GM12878 (cell line): ENCODE measurements around the gene CCR5AS.

ENCODE experiments used
- ATAC-seq: fragments of 200-7000 bp; cut with Tn5 transposase; 3 replicates; pipeline ENCODE4 v1.9.1; 2020; ENCODE audit warnings: mild to moderate bottlenecking, moderate library complexity
- BruUV-seq: library from RNA; stranded (reverse); fragments of 400-500 nt; replicated peaks from 2 replicates; lab custom pipeline; 2021; lab: Mats Ljungman, UMichigan
- CTCF ChIA-PET: fragments of 300-600 bp; sonication (Branson Sonifier 250); formaldehyde crosslinking; extraction: SDS; loops from one replicate; lab custom pipeline; 2021; ENCODE audit warnings: inconsistent platforms; lab: Yijun Ruan, JAX
- POLR2A ChIA-PET: fragments of 350-600 bp; formaldehyde crosslinking; extraction: SDS; loops from one replicate; lab custom pipeline; 2021; ENCODE audit warnings: inconsistent platforms; lab: Charles Lee
- RAD21 ChIA-PET: fragments of 300-600 bp; sonication (Branson Sonifier 250); formaldehyde crosslinking; loops from one replicate; lab custom pipeline; 2023; ENCODE audit warnings: antibody characterized with exemption; ENCODE audit not compliant: unreplicated experiment; lab: Charles Lee
- SMC1A ChIA-PET: fragments of 300-600 bp; sonication (Branson Sonifier 250); formaldehyde crosslinking; loops from one replicate; lab custom pipeline; 2023; ENCODE audit not compliant: unreplicated experiment, uncharacterized antibody; lab: Charles Lee
- DNase-seq: peaks from one replicate; pipeline ENCODE4 v3.0.0-alpha.2; 2011; ENCODE audit warnings: low read depth, low spot score
- FAIRE-seq: peaks from 3 replicates; lab custom pipeline; 2011; peaks lifted over from hg19 to GRCh38; lab: Jason Lieb, UNC
- H2AFZ ChIP-seq: 2 replicates; pipeline ENCODE4 v1.6.0; 2011; ENCODE audit warnings: low read depth, low read length, control low read depth; ENCODE audit not compliant: control insufficient read depth
- H3K27ac ChIP-seq: 2 replicates; pipeline ENCODE4 v1.5.1; 2011; ENCODE audit warnings: control low read depth; ENCODE audit not compliant: control insufficient read depth, insufficient read depth
- H3K27me3 ChIP-seq, 2 experiments: replicated peaks in 1 of 2; 2 replicates each; pipeline versions ENCODE4 v1.6.0 to v1.6.1; 2011; ENCODE audit warnings: low read length in 1 of 2; ENCODE audit not compliant: control insufficient read depth in 2 of 2, insufficient read depth in 2 of 2
- H3K36me3 ChIP-seq, 2 experiments: 2 replicates each; pipeline ENCODE4 v1.5.1; 2011; ENCODE audit warnings: low read length in 1 of 2; ENCODE audit not compliant: control insufficient read depth in 2 of 2, insufficient read depth in 2 of 2
- H3K4me1 ChIP-seq: 2 replicates; pipeline ENCODE4 v1.6.1; 2011; ENCODE audit warnings: mild to moderate bottlenecking, low read length, moderate library complexity, mixed read lengths; ENCODE audit not compliant: control insufficient read depth, insufficient read depth
- H3K4me2 ChIP-seq: 2 replicates; pipeline ENCODE4 v1.6.0; 2011; ENCODE audit warnings: control low read depth; ENCODE audit not compliant: control insufficient read depth, insufficient read depth
- H3K4me3 ChIP-seq: fragments of 200-600 bp; sonication (generic); 2 replicates; pipeline ENCODE4 v1.5.1; 2016
- H3K79me2 ChIP-seq: 2 replicates; pipeline ENCODE4 v1.6.0; 2011; ENCODE audit warnings: low read length; ENCODE audit not compliant: control insufficient read depth, insufficient read depth
- H3K9ac ChIP-seq: 2 replicates; pipeline ENCODE4 v1.8.0; 2011; ENCODE audit warnings: low read length, control low read depth, mixed read lengths; ENCODE audit not compliant: control insufficient read depth, insufficient read depth
- H3K9me3 ChIP-seq: replicated peaks from 3 replicates; pipeline ENCODE4 v1.5.1; 2011; ENCODE audit warnings: mild to moderate bottlenecking, low read length; ENCODE audit not compliant: control insufficient read depth, insufficient read depth
- H4K20me1 ChIP-seq: 2 replicates; pipeline ENCODE4 v1.6.0; 2011; ENCODE audit not compliant: control insufficient read depth, insufficient read depth
- CHD2 ChIP-seq: IDR thresholded peaks from 2 replicates; pipeline ENCODE4 v1.6.1; 2011; ENCODE audit warnings: low read depth, low read length, improper control_type of control experiment, borderline replicate concordance
- ELK1 ChIP-seq: IDR thresholded peaks from 2 replicates; pipeline ENCODE4 v1.6.1; 2012; ENCODE audit warnings: low read depth, low read length, improper control_type of control experiment
- FOXK2 ChIP-seq: fragments of 450-650 bp; IDR thresholded peaks from 2 replicates; pipeline ENCODE4 v1.6.1; 2017; ENCODE audit warnings: mild to moderate bottlenecking, moderate library complexity
- GABPA ChIP-seq: IDR thresholded peaks from 2 replicates; pipeline ENCODE4 v1.6.1; 2014; ENCODE audit warnings: antibody characterized with exemption, low read depth, mild to moderate bottlenecking, inconsistent platforms
- JUNB ChIP-seq: IDR thresholded peaks from 2 replicates; pipeline ENCODE4 v1.6.1; 2016; ENCODE audit warnings: antibody characterized with exemption, mild to moderate bottlenecking
- MEF2A ChIP-seq: IDR thresholded peaks from 2 replicates; pipeline ENCODE4 v1.6.1; 2011; ENCODE audit warnings: low read depth, mild to moderate bottlenecking, low read length, moderate library complexity; ENCODE audit not compliant: insufficient read depth
- NFIC ChIP-seq: IDR thresholded peaks from 2 replicates; pipeline ENCODE4 v1.6.1; 2012; ENCODE audit warnings: low read depth, mild to moderate bottlenecking, inconsistent platforms, low read length, moderate library complexity
- POLR2A ChIP-seq: IDR thresholded peaks from 2 replicates; pipeline ENCODE4 v1.6.1; 2011; ENCODE audit warnings: low read depth, mild to moderate bottlenecking, low read length
- PRDM15 ChIP-seq: fragments of 450-650 bp; formaldehyde crosslinking; IDR thresholded peaks from 2 replicates; pipeline ENCODE4 v1.4.0; 2020; ENCODE audit warnings: mild to moderate bottlenecking, moderate library complexity
- RFX5 ChIP-seq: IDR thresholded peaks from 2 replicates; pipeline ENCODE4 v1.6.1; 2011; ENCODE audit warnings: low read depth, low read length, improper control_type of control experiment
- RUNX3 ChIP-seq: IDR thresholded peaks from 2 replicates; pipeline ENCODE4 v1.6.1; 2012; ENCODE audit warnings: low read length, inconsistent platforms
- SMARCA5 ChIP-seq: fragments of 450-650 bp; IDR thresholded peaks from 2 replicates; pipeline ENCODE4 v1.6.1; 2017; ENCODE audit warnings: mild to moderate bottlenecking
- ZNF384 ChIP-seq: IDR thresholded peaks from 2 replicates; pipeline ENCODE4 v1.6.1; 2012; ENCODE audit warnings: low read depth, mild to moderate bottlenecking, low read length, improper control_type of control experiment, borderline replicate concordance
- WGBS: methylation state at CpG from one replicate; pipeline ENCODE4 v1.1.6; 2016; ENCODE audit warnings: low lambda C conversion rate; ENCODE audit not compliant: insufficient replicate concordance, insufficient coverage; ENCODE audit errors: missing lambda C conversion rate; 5-methylcytosine and 5-hydroxymethylcytosine counted together
- in situ Hi-C: fragments of 300-500 bp; cut with MboI; formaldehyde crosslinking; loops from 9 replicates; pipeline ENCODE4 v1.14.3; 2018; ENCODE audit warnings: mixed read lengths
- intact Hi-C: fragments of 100-400 bp; cut with micrococcal nuclease; formaldehyde crosslinking; loops from one replicate; pipeline ENCODE4 v1.14.2; 2022; ENCODE audit not compliant: unreplicated experiment
- TF ChIP-seq, protein P1 (sequence below): fragments of 450-650 bp; IDR thresholded peaks from 2 replicates; pipeline ENCODE4 v1.6.1; 2014; ENCODE audit warnings: mild to moderate bottlenecking
- TF ChIP-seq, protein P2 (sequence below): fragments of 450-650 bp; IDR thresholded peaks from 2 replicates; pipeline ENCODE4 v1.6.1; 2016; ENCODE audit warnings: mild to moderate bottlenecking

CCR5AS gene

DNA sequence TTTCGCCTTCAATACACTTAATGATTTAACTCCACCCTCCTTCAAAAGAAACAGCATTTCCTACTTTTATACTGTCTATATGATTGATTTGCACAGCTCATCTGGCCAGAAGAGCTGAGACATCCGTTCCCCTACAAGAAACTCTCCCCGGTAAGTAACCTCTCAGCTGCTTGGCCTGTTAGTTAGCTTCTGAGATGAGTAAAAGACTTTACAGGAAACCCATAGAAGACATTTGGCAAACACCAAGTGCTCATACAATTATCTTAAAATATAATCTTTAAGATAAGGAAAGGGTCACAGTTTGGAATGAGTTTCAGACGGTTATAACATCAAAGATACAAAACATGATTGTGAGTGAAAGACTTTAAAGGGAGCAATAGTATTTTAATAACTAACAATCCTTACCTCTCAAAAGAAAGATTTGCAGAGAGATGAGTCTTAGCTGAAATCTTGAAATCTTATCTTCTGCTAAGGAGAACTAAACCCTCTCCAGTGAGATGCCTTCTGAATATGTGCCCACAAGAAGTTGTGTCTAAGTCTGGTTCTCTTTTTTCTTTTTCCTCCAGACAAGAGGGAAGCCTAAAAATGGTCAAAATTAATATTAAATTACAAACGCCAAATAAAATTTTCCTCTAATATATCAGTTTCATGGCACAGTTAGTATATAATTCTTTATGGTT is 35.9 kb downstream of the CCR5AS start, which contains the start of gene CCR5:
Gene CCR5 (plus strand): TSS at position 108 of the 680 bp plus-strand sequence. CDS start 1,957 bp downstream, outside the sequence.
- ChIA-PET CTCF (interaction anchor here (0.7 to 21.1 kb wide), 30 partner anchors 10 to 434 kb away, joined by 3 to 714 read pairs (median 7); partner anchors contain the start of genes CCR1 and CCR3), RAD21 (interaction anchor here (0.6 to 13.5 kb wide), 24 partner anchors 10 to 487 kb away, joined by 3 to 421 read pairs (median 12); partner anchors contain the start of genes CCR1 and CCR2), POLR2A (interaction anchor here (0.6 to 5.9 kb wide), 10 partner anchors 11 to 510 kb away, joined by 3 to 22 read pairs (median 4); no protein-coding TSS in a partner anchor), SMC1A (interaction anchor here (0.6 to 15.8 kb wide), 33 partner anchors 7 to 545 kb away, joined by 3 to 581 read pairs (median 14); partner anchors contain the start of genes CCR1 and CCR2)
- 8% methylated on average over 5 of the region's 5 CpGs for WGBS
- H3K9ac ChIP-seq = no peak within 1 kb of the TSS
- H3K36me3 ChIP-seq = no peaks in the 10 kb centered on the region
- H3K9me3 ChIP-seq = no peaks in the 10 kb centered on the region
- no TSS peak for BruUV-seq
- no peaks in the 10 kb centered on the region for H4K20me1 ChIP-seq
- H3K79me2 ChIP-seq = no peaks in the 10 kb centered on the region
- peaks cover 0 to 3% of the 10 kb centered on the region in 2 experiments; a peak in 2 of 4 replicates for H3K27me3 ChIP-seq
- in situ Hi-C loops (loop anchor here (5.0 to 10.0 kb wide), 4 partner anchors 159 to 606 kb away; no protein-coding TSS in a partner anchor), intact Hi-C loops (loop anchor here (10.0 kb wide), 1 partner anchor 184 kb away; no protein-coding TSS in a partner anchor)
- peak within 1 kb of the TSS; percentile 63 for H3K4me2 ChIP-seq
- peak; percentile 33 for ATAC-seq
- peaks cover 14% of the 10 kb centered on the region for H3K4me1 ChIP-seq
- FAIRE-seq = no peak
- no peak within 1 kb of the TSS for H3K4me3 ChIP-seq
- no peak within 1 kb of the TSS for H2AFZ ChIP-seq
- H3K27ac ChIP-seq = 0 out of 2 replicates have a peak within 1 kb of the TSS, but pooled peaks have one; percentile 53
- DNase-seq = no peak
- TF ChIP-seq SMARCA5 = no peak
- 0 out of 2 replicates have a peak, but pooled peaks have one; percentile 9 for TF ChIP-seq MEF2A
- TF ChIP-seq RUNX3 = peak; percentile 52
- no peak for TF ChIP-seq FOXK2
- TF ChIP-seq, protein P1, sequence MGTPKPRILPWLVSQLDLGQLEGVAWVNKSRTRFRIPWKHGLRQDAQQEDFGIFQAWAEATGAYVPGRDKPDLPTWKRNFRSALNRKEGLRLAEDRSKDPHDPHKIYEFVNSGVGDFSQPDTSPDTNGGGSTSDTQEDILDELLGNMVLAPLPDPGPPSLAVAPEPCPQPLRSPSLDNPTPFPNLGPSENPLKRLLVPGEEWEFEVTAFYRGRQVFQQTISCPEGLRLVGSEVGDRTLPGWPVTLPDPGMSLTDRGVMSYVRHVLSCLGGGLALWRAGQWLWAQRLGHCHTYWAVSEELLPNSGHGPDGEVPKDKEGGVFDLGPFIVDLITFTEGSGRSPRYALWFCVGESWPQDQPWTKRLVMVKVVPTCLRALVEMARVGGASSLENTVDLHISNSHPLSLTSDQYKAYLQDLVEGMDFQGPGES = no peak
- peak; percentile 58 for TF ChIP-seq JUNB
- no peak for TF ChIP-seq GABPA
- TF ChIP-seq NFIC = peak; percentile 69
- TF ChIP-seq, protein P2, sequence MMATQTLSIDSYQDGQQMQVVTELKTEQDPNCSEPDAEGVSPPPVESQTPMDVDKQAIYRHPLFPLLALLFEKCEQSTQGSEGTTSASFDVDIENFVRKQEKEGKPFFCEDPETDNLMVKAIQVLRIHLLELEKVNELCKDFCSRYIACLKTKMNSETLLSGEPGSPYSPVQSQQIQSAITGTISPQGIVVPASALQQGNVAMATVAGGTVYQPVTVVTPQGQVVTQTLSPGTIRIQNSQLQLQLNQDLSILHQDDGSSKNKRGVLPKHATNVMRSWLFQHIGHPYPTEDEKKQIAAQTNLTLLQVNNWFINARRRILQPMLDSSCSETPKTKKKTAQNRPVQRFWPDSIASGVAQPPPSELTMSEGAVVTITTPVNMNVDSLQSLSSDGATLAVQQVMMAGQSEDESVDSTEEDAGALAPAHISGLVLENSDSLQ = 0 out of 2 replicates have a peak, but pooled peaks have one; percentile 31
- no peak for TF ChIP-seq ZNF384
- no peak for TF ChIP-seq ELK1
- TF ChIP-seq CHD2 = no peak
- TF ChIP-seq PRDM15 (CRISPR knock-in tag) = no peak
- TF ChIP-seq RFX5 = no peak
- TF ChIP-seq POLR2A = no peak
